HepG2 (cell line): ENCODE measurements around the gene METTL22. TPM values are rescaled to one million over a fixed set of nuclear protein-coding genes. Genes with fewer than 3 reads are reported as not detected.

Source experiments
- CREM ChIP-seq, 2 experiments: sonication (generic) in 1 of 2; formaldehyde crosslinking in 1 of 2; IDR thresholded peaks; 2 replicates each; pipeline versions ENCODE4 v1.4.0 to v1.6.1; 2016 to 2020; ENCODE audit warnings: antibody characterized with exemption in 1 of 2, mild to moderate bottlenecking in 1 of 2, missing genetic modification reagents in 1 of 2
- HNF1A ChIP-seq, 2 experiments: sonication (generic) in 1 of 2; formaldehyde crosslinking in 1 of 2; IDR thresholded peaks; 2 replicates each; pipeline versions ENCODE4 v1.4.0 to v1.6.1; 2016 to 2020; ENCODE audit warnings: borderline replicate concordance in 1 of 2, low read depth in 1 of 2, mild to moderate bottlenecking in 1 of 2, missing genetic modification reagents in 1 of 2
- MIXL1 ChIP-seq: IDR thresholded peaks from 2 replicates; pipeline ENCODE4 v1.6.1; 2016
- MZF1 ChIP-seq: sonication (generic); formaldehyde crosslinking; IDR thresholded peaks from 2 replicates; pipeline ENCODE4 v1.8.1; 2023; ENCODE audit warnings: mild to moderate bottlenecking, missing genetic modification reagents, borderline replicate concordance
- PBX2 ChIP-seq: IDR thresholded peaks from 2 replicates; pipeline ENCODE4 v1.6.1; 2016; ENCODE audit warnings: control low read depth
- RFX1 ChIP-seq: fragments of 450-650 bp; IDR thresholded peaks from 2 replicates; pipeline ENCODE4 v1.6.1; 2017
- RNF2 ChIP-seq: fragments of 450-650 bp; conservative IDR thresholded peaks from 2 replicates; pipeline ENCODE4 v1.6.1; 2016; ENCODE audit warnings: low read depth
- RORA ChIP-seq: sonication (generic); formaldehyde crosslinking; IDR thresholded peaks from 2 replicates; pipeline ENCODE4 v1.5.0; 2020; ENCODE audit warnings: mild to moderate bottlenecking, missing genetic modification reagents, moderate library complexity
- SRSF1 ChIP-seq: fragments of 200-400 bp; formaldehyde crosslinking; optimal IDR thresholded peaks from 2 replicates; pipeline ENCODE3; 2017; ENCODE audit warnings: mild to moderate bottlenecking, low read depth, low read length, moderate library complexity
- STAT6 ChIP-seq: sonication (generic); formaldehyde crosslinking; IDR thresholded peaks from 2 replicates; pipeline ENCODE4 v1.4.0; 2020; ENCODE audit warnings: missing genetic modification reagents, mild to moderate bottlenecking, borderline replicate concordance
- TSC22D2 ChIP-seq: sonication (generic); formaldehyde crosslinking; IDR thresholded peaks from 2 replicates; pipeline ENCODE4 v1.5.1; 2020; ENCODE audit warnings: missing genetic modification reagents, mild to moderate bottlenecking, borderline replicate concordance
- ZNF280D ChIP-seq: sonication (generic); formaldehyde crosslinking; IDR thresholded peaks from 2 replicates; pipeline ENCODE4 v1.5.1; 2020; ENCODE audit warnings: mild to moderate bottlenecking, missing genetic modification reagents
- ZNF329 ChIP-seq: sonication (generic); formaldehyde crosslinking; IDR thresholded peaks from 2 replicates; pipeline ENCODE4 v1.9.0; 2021; ENCODE audit warnings: low read depth, mild to moderate bottlenecking, missing genetic modification reagents
- ZNF691 ChIP-seq: sonication (generic); formaldehyde crosslinking; IDR thresholded peaks from 2 replicates; pipeline ENCODE4 v1.4.0; 2020; ENCODE audit warnings: missing genetic modification reagents, low read depth, mild to moderate bottlenecking, borderline replicate concordance
- ZNF709 ChIP-seq: sonication (generic); formaldehyde crosslinking; IDR thresholded peaks from 2 replicates; pipeline ENCODE4 v1.5.0; 2020; ENCODE audit warnings: mild to moderate bottlenecking, missing genetic modification reagents
- polyA plus RNA-seq, 8 experiments: library from polyadenylated mRNA; depleted of rRNA in 3 of 8; stranded (reverse) in 7 of 8; unstranded in 1 of 8; fragments of >200 nt; fragmentation: Illumina TruSeq in 4 of 8; extraction: Trizol in 4 of 8; gene quantifications; 2 replicates each; pipeline versions ENCODE4 v1.2.1 to v1.2.3, GENCODE V29; 2011 to 2016; ENCODE audit warnings: low read depth in 4 of 8, missing spikeins in 1 of 8, mixed read lengths in 1 of 8; ENCODE audit not compliant: insufficient read depth in 1 of 8
- total RNA-seq, 5 experiments: library from RNA; depleted of rRNA; stranded (reverse); fragments of >200 nt; fragmentation: Illumina TruSeq; extraction: Trizol; gene quantifications; 2 replicates each; pipeline ENCODE4 v1.2.3, GENCODE V29; 2016; ENCODE audit warnings: low read depth in 1 of 5

METTL22 gene
- total and polyA plus RNA-seq, 2 of the 13 experiments (the other 11 are each of a cell fraction or from before 2014, with no cell fraction given) = 36.2 to 94.8 TPM

GRCh38 chr16:8678068-8678927 is 56.8 kb downstream of the METTL22 start (continued):
- no peak for TF ChIP-seq RNF2
- TF ChIP-seq RFX1 = no peak
- TF ChIP-seq SRSF1 = no peak
- TF ChIP-seq TSC22D2 (CRISPR knock-in tag) = 0 out of 2 replicates have a peak, but pooled peaks have one; percentile 24
- TF ChIP-seq PBX2 (CRISPR knock-in tag) = no peak
- TF ChIP-seq ZNF709 = no peak
- no peak for TF ChIP-seq ZNF691 (CRISPR knock-in tag)
- TF ChIP-seq ZNF280D (CRISPR knock-in tag) = 0 out of 2 replicates have a peak, but pooled peaks have one; percentile 42
- no peak for TF ChIP-seq ZNF329 (CRISPR knock-in tag)
- peak; percentile 76; the same call in 1 of the 2 replicates for TF ChIP-seq CREM (IDR thresholded peaks at IDR 0.05)
- TF ChIP-seq CREM (CRISPR knock-in tag; IDR thresholded peaks at IDR 0.05) = no peak
- TF ChIP-seq HNF1A (IDR thresholded peaks at IDR 0.05; ENCODE audit: low read depth) = peak; percentile 57; the same call in 1 of the 2 replicates
- TF ChIP-seq HNF1A (CRISPR knock-in tag; IDR thresholded peaks at IDR 0.05; ENCODE audit: borderline replicate concordance) = peak; percentile 75; the same call in 1 of the 2 replicates
- TF ChIP-seq MIXL1 (CRISPR knock-in tag) = peak; percentile 71; the same call in 1 of the 2 replicates
- TF ChIP-seq RORA (CRISPR knock-in tag) = peak; percentile 75; the same call in 1 of the 2 replicates
- TF ChIP-seq MZF1 (CRISPR knock-in tag) = no peak
- TF ChIP-seq STAT6 (CRISPR knock-in tag) = no peak
